H1 (cell line): ENCODE data around the gene ZNF423. TPM values are rescaled to one million over a fixed set of nuclear protein-coding genes. Genes with fewer than 3 reads are reported as not detected.

Experiments used
- CTCF ChIA-PET: fragments of 300-600 bp; sonication (Branson Sonifier 250); formaldehyde crosslinking; loops from one replicate; lab custom pipeline; 2021; ENCODE audit not compliant: partially characterized antibody; lab: Charles Lee
- POLR2A ChIA-PET: fragments of 300-600 bp; sonication (Branson Sonifier 250); formaldehyde crosslinking; loops from one replicate; lab custom pipeline; 2021; ENCODE audit warnings: inconsistent platforms; ENCODE audit not compliant: partially characterized antibody; lab: Charles Lee
- DNase-seq, 2 experiments: peaks; one replicate each; pipeline versions ENCODE4 v3.0.0 to v3.0.0-alpha.2; 2010 to 2022; ENCODE audit warnings: low spot score in 2 of 2, low read depth in 1 of 2, mixed read lengths in 1 of 2
- FAIRE-seq: peaks from 2 replicates; lab custom pipeline; 2011; peaks lifted over from hg19 to GRCh38; lab: Jason Lieb, UNC
- H2AFZ ChIP-seq: 2 replicates; pipeline ENCODE4 v1.8.1; 2012; ENCODE audit warnings: low read length, inconsistent platforms
- H2AK5ac ChIP-seq: 2 replicates; pipeline ENCODE4 v1.6.1; 2013; ENCODE audit warnings: low read depth, low read length
- H2BK120ac ChIP-seq: replicated peaks from 2 replicates; pipeline ENCODE3; 2013; ENCODE audit warnings: low read depth, low read length, inconsistent platforms
- H2BK12ac ChIP-seq: 2 replicates; pipeline ENCODE4 v1.6.1; 2013; ENCODE audit warnings: low read depth, low read length
- H2BK15ac ChIP-seq: 2 replicates; pipeline ENCODE4 v1.6.1; 2013; ENCODE audit warnings: low read length
- H2BK20ac ChIP-seq: 2 replicates; pipeline ENCODE4 v1.6.1; 2013; ENCODE audit warnings: low read length
- H2BK5ac ChIP-seq: 2 replicates; pipeline ENCODE4 v1.6.1; 2013; ENCODE audit warnings: low read depth, low read length
- H3K14ac ChIP-seq: 2 replicates; pipeline ENCODE4 v1.6.1; 2013; ENCODE audit warnings: inconsistent platforms; ENCODE audit not compliant: insufficient read length
- H3K18ac ChIP-seq: 2 replicates; pipeline ENCODE4 v1.6.1; 2013; ENCODE audit warnings: low read length; ENCODE audit errors: extremely low read depth
- H3K23ac ChIP-seq: 2 replicates; pipeline ENCODE4 v1.6.1; 2013; ENCODE audit warnings: inconsistent platforms; ENCODE audit not compliant: insufficient read length
- H3K23me2 ChIP-seq: 2 replicates; pipeline ENCODE4 v1.6.1; 2013; ENCODE audit warnings: low read depth, low read length
- H3K27ac ChIP-seq: 2 replicates; pipeline ENCODE4 v1.6.1; 2011; ENCODE audit warnings: low read depth, low read length, inconsistent platforms
- H3K27me3 ChIP-seq, 4 experiments: replicated peaks in 1 of 4; 1 replicate in 1 of 4; 2 replicates in 3 of 4; pipeline versions ENCODE4 v1.6.1 to v1.8.1; 2011 to 2013; ENCODE audit warnings: low read length in 3 of 4, mild to moderate bottlenecking in 3 of 4, inconsistent platforms in 2 of 4, mixed read lengths in 2 of 4, moderate library complexity in 1 of 4; ENCODE audit not compliant: control insufficient read depth in 3 of 4, insufficient read depth in 3 of 4; ENCODE audit errors: extremely low read depth in 1 of 4
- H3K36me3 ChIP-seq, 4 experiments: 2 replicates each; pipeline versions ENCODE4 v1.6.1 to v1.8.1; 2011 to 2013; ENCODE audit warnings: mild to moderate bottlenecking in 4 of 4, low read length in 3 of 4, moderate library complexity in 2 of 4, control low read depth in 1 of 4, inconsistent platforms in 1 of 4; ENCODE audit not compliant: insufficient read depth in 4 of 4, control insufficient read depth in 2 of 4
- H3K4ac ChIP-seq: replicated peaks from 2 replicates; pipeline ENCODE3; 2013; ENCODE audit warnings: low read length, low read depth, mixed read lengths, inconsistent platforms; ENCODE audit not compliant: insufficient read length
- H3K4me1 ChIP-seq, 4 experiments: replicated peaks in 1 of 4; 1 replicate in 1 of 4; 2 replicates in 3 of 4; pipeline versions ENCODE4 v1.6.1 to v1.8.1; 2011 to 2013; ENCODE audit warnings: low read length in 3 of 4, inconsistent platforms in 2 of 4, mixed read lengths in 1 of 4; ENCODE audit not compliant: insufficient read depth in 4 of 4, control insufficient read depth in 3 of 4
- H3K4me2 ChIP-seq, 2 experiments: 2 replicates each; pipeline versions ENCODE4 v1.6.1 to v1.8.1; 2011 to 2013; ENCODE audit warnings: low read depth in 2 of 2, low read length in 2 of 2, control low read depth in 1 of 2, inconsistent platforms in 1 of 2, mild to moderate bottlenecking in 1 of 2; ENCODE audit not compliant: insufficient read depth in 1 of 2
- H3K4me3 ChIP-seq, 4 experiments: fragments of 200-600, 300-600 bp in 1 of 4; sonication (generic), shearing (Covaris generic), sonication (Bioruptor Twin) in 1 of 4; 2 replicates each; pipeline versions ENCODE4 v1.5.1 to v1.8.1; 2011 to 2016; ENCODE audit warnings: low read length in 4 of 4, low read depth in 3 of 4, control low read depth in 2 of 4, inconsistent platforms in 2 of 4, mild to moderate bottlenecking in 2 of 4, mixed read lengths in 1 of 4, moderate library complexity in 1 of 4; ENCODE audit not compliant: insufficient read depth in 2 of 4; ENCODE audit errors: extremely low read depth in 1 of 4
- H3K56ac ChIP-seq: replicated peaks from 2 replicates; pipeline ENCODE3; 2013; ENCODE audit warnings: low read depth, mild to moderate bottlenecking, mixed read lengths, low read length, inconsistent platforms; ENCODE audit not compliant: insufficient read length
- H3K79me1 ChIP-seq: 2 replicates; pipeline ENCODE4 v1.6.1; 2013; ENCODE audit warnings: low read depth, low read length, control low read depth
- H3K79me2 ChIP-seq, 2 experiments: 2 replicates each; pipeline versions ENCODE4 v1.6.1 to v1.8.1; 2012 to 2013; ENCODE audit warnings: low read length in 2 of 2, mild to moderate bottlenecking in 2 of 2, inconsistent platforms in 1 of 2; ENCODE audit not compliant: insufficient read depth in 2 of 2, control insufficient read depth in 1 of 2
- H3K9ac ChIP-seq, 4 experiments: replicated peaks in 1 of 4; 1 replicate in 1 of 4; 2 replicates in 3 of 4; pipeline versions ENCODE4 v1.6.1 to v1.8.1; 2011 to 2013; ENCODE audit warnings: low read depth in 3 of 4, low read length in 3 of 4, control low read depth in 2 of 4, mild to moderate bottlenecking in 2 of 4, moderate library complexity in 2 of 4, inconsistent platforms in 1 of 4; ENCODE audit errors: extremely low read depth in 1 of 4
- H3K9me3 ChIP-seq, 2 experiments: 2 replicates each; pipeline versions ENCODE4 v1.6.1 to v1.8.1; 2012 to 2013; ENCODE audit warnings: mild to moderate bottlenecking in 2 of 2, moderate library complexity in 2 of 2, control low read depth in 1 of 2, inconsistent platforms in 1 of 2, low read depth in 1 of 2, low read length in 1 of 2, mixed read lengths in 1 of 2; ENCODE audit not compliant: insufficient read depth in 2 of 2
- H4K20me1 ChIP-seq, 2 experiments: replicated peaks in 1 of 2; 2 replicates each; pipeline versions ENCODE3 to v1.8.1; 2011 to 2013; ENCODE audit warnings: inconsistent platforms in 2 of 2, low read length in 2 of 2, mild to moderate bottlenecking in 1 of 2; ENCODE audit not compliant: insufficient read depth in 2 of 2, control insufficient read depth in 1 of 2
- H4K5ac ChIP-seq: 2 replicates; pipeline ENCODE4 v1.6.1; 2013; ENCODE audit warnings: low read length, low read depth, mixed read lengths, inconsistent platforms; ENCODE audit not compliant: insufficient read length
- H4K8ac ChIP-seq: 2 replicates; pipeline ENCODE4 v1.8.0; 2013; ENCODE audit warnings: mild to moderate bottlenecking, moderate library complexity, low read length, inconsistent platforms; ENCODE audit not compliant: insufficient read depth; ENCODE audit errors: extremely low read depth
- H4K91ac ChIP-seq: replicated peaks from 2 replicates; pipeline ENCODE3; 2013; ENCODE audit warnings: low read length, mixed read lengths, inconsistent platforms; ENCODE audit not compliant: insufficient read length
- ASH2L ChIP-seq: fragments of 200-600, 300-600 bp; sonication (generic); IDR thresholded peaks from one replicate; pipeline ENCODE4 v1.7.1; 2017; ENCODE audit warnings: low read length
- HDAC6 ChIP-seq: IDR thresholded peaks from one replicate; pipeline ENCODE4 v1.7.1; 2012; ENCODE audit warnings: low read depth, mild to moderate bottlenecking, inconsistent platforms, low read length, moderate library complexity
- KDM4A ChIP-seq: IDR thresholded peaks from one replicate; pipeline ENCODE4 v1.7.1; 2012; ENCODE audit warnings: low read depth, mild to moderate bottlenecking, moderate library complexity, low read length, inconsistent platforms; ENCODE audit not compliant: severe bottlenecking
- NRF1 ChIP-seq: IDR thresholded peaks from 2 replicates; pipeline ENCODE4 v1.6.1; 2011; ENCODE audit warnings: mild to moderate bottlenecking, low read depth, low read length, improper control_type of control experiment
- RFX5 ChIP-seq: IDR thresholded peaks from 2 replicates; pipeline ENCODE4 v1.6.1; 2011; ENCODE audit warnings: low read depth, low read length, improper control_type of control experiment, borderline replicate concordance
- SIRT6 ChIP-seq: IDR thresholded peaks from one replicate; pipeline ENCODE4 v1.7.1; 2012; ENCODE audit warnings: low read length, inconsistent platforms
- ZNF274 ChIP-seq: IDR thresholded peaks from 2 replicates; pipeline ENCODE4 v1.7.0; 2012; ENCODE audit warnings: low read length, borderline replicate concordance; ENCODE audit errors: extremely low read depth
- WGBS, 2 experiments: shearing (Covaris generic) in 1 of 2; methylation state at CpG; one replicate each; pipeline versions ENCODE4 v1.1.6 to v1.1.7; 2013 to 2015; ENCODE audit warnings: low lambda C conversion rate in 2 of 2, mixed read lengths in 2 of 2, inconsistent platforms in 1 of 2, low coverage in 1 of 2, missing lambda C conversion rate in 1 of 2; ENCODE audit not compliant: insufficient replicate concordance in 2 of 2, insufficient coverage in 1 of 2, insufficient read length in 1 of 2; ENCODE audit errors: extremely low coverage in 1 of 2, missing lambda C conversion rate in 1 of 2; 5-methylcytosine and 5-hydroxymethylcytosine counted together
- polyA plus RNA-seq, 7 experiments: library from polyadenylated mRNA; depleted of rRNA in 3 of 7; stranded (reverse) in 5 of 7; unstranded in 2 of 7; fragments of >200 nt in 5 of 7; fragments of 200-250 nt in 2 of 7; gene quantifications; 1 replicate in 5 of 7; 2 replicates in 1 of 7; 4 replicates in 1 of 7; pipeline versions ENCODE4 v1.2.1 to v1.2.3, GENCODE V29; 2011 to 2013; ENCODE audit warnings: missing spikeins in 2 of 7, mixed read lengths in 2 of 7
- total RNA-seq: library from RNA; stranded (reverse); fragmentation: NEBNext Ultra II Directional; extraction: Animal tissue kit (Norgen Biotek cat#: 25700); gene quantifications from 2 replicates; pipeline ENCODE4 v1.2.1, GENCODE V29; 2021
- TF ChIP-seq, protein P1 (sequence below): IDR thresholded peaks from 2 replicates; pipeline ENCODE4 v1.6.1; 2012; ENCODE audit warnings: inconsistent platforms
- TF ChIP-seq, protein P2 (sequence below), 3 experiments: IDR thresholded peaks; 1 replicate in 2 of 3; 2 replicates in 1 of 3; pipeline versions ENCODE4 v1.5.1 to v1.6.1; 2011; ENCODE audit warnings: low read length in 3 of 3, mild to moderate bottlenecking in 3 of 3, inconsistent platforms in 2 of 3, low read depth in 1 of 3, moderate library complexity in 1 of 3; ENCODE audit not compliant: insufficient read depth in 1 of 3; ENCODE audit errors: control extremely low read depth in 1 of 3

Gene ZNF423
- total and polyA plus RNA-seq, 2 of the 8 experiments (the other 6 are each of a cell fraction or from before 2014, with no cell fraction given), result 38.2 to 52.3 TPM

DNA sequence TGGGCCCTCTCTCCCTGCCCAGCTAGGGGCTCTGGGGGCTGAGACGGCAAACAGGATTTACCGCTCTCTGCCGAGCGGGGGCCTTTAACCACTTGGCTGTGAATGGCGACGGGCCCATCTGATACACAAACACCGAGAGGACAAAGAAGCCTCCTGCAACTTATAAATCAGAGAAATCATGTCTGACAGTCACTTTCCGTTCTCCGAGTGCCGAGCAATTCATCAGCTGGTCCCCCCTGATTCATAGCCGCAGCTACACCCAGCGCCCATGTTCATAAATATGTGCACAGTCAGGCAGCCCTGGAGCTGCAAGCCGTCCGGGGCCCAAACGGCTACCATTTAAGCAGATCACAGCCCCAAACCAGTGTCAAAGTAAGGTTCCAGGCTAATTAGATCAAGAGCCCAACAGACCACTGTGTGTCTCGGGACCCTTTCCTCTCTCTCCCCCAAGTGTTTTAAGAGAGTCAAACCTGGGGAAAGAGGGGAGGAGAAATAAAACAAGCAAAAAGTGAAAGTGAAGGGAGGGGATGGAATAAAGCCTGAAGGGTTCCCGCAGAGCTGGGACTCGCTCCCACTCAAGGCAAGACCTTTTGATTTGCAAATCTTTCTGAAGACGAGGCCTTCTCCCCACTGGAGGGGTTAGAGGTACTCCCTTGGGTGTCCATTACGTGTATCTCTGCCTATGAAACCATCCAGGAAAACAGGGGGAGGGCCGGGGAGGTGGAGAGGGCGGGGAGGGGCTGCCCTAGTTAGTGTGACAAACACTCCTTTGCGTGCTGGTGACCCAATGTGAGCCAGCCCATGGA is 327.6 kb downstream of the ZNF423 start:
- no peak overlapping the region for H2BK5ac ChIP-seq
- H3K27me3 ChIP-seq, result no peaks in the 10 kb centered on the region
- no peak overlapping the region; a peak in 1 of 7 replicates for H3K9ac ChIP-seq
- ChIA-PET CTCF (interaction anchor here (1.2 to 2.2 kb wide), 6 partner anchors 10 to 65 kb away, joined by 4 to 7 read pairs (median 5); no protein-coding TSS in a partner anchor), POLR2A (no interaction called here)
- no peak overlapping the region for H4K5ac ChIP-seq
- no peak overlapping the region for H2BK15ac ChIP-seq
- 0 out of 2 replicates have a peak, but pooled peaks cover 2% of the 10 kb centered on the region for H3K79me1 ChIP-seq
- 0 out of 2 replicates have a peak overlapping the region, but pooled peaks have one; percentile 63 for H2BK12ac ChIP-seq
- no peak overlapping the region for H2AFZ ChIP-seq
- no peak overlapping the region for H3K56ac ChIP-seq
- H3K23me2 ChIP-seq, result no peaks in the 10 kb centered on the region
- H3K27ac ChIP-seq, result no peak overlapping the region; the same call in 1 of the 2 replicates
- peak overlapping the region; percentile 60; the same call in 1 of the 2 replicates for H3K18ac ChIP-seq
- H4K8ac ChIP-seq, result no peak overlapping the region
- no peak overlapping the region for H2BK20ac ChIP-seq
- no peak overlapping the region for H2BK120ac ChIP-seq
- H2AK5ac ChIP-seq, result no peak overlapping the region
- DNase-seq (no peak), FAIRE-seq (no peak)
- peaks cover 4 to 31% (median 16%) of the 10 kb centered on the region in 4 experiments for H3K4me1 ChIP-seq
- H3K9me3 ChIP-seq, result no peaks in the 10 kb centered on the region
- no peak overlapping the region for H3K4me3 ChIP-seq
- peaks cover 0 to 3% of the 10 kb centered on the region in 2 experiments; a peak in 1 of 4 replicates for H3K79me2 ChIP-seq
- WGBS, 2 experiments, result 66% methylated on average over 22 of the region's 23 CpGs; no CpG with 5 or more reads in 1 of the 2 experiments
- peak overlapping the region in 1 of 2 experiments; percentile 24; a peak in 2 of 4 replicates for H3K4me2 ChIP-seq
- H3K14ac ChIP-seq, result no peak overlapping the region
- no peak overlapping the region for H3K23ac ChIP-seq
- no peak overlapping the region for H4K91ac ChIP-seq
- H3K4ac ChIP-seq, result no peak overlapping the region
- peaks cover 0 to 3% of the 10 kb centered on the region in 2 experiments for H4K20me1 ChIP-seq
- H3K36me3 ChIP-seq, result peaks cover 0 to 2% (median 0%) of the 10 kb centered on the region in 4 experiments; a peak in 1 of 8 replicates
- TF ChIP-seq HDAC6, result no peak
- TF ChIP-seq NRF1, result no peak
- no peak for TF ChIP-seq RFX5
- TF ChIP-seq, protein P1, sequence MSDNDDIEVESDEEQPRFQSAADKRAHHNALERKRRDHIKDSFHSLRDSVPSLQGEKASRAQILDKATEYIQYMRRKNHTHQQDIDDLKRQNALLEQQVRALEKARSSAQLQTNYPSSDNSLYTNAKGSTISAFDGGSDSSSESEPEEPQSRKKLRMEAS, result no peak
- no peak for TF ChIP-seq ASH2L
- no peak for TF ChIP-seq SIRT6
- no peak for TF ChIP-seq ZNF274
- no peak for TF ChIP-seq KDM4A
- TF ChIP-seq, protein P2, sequence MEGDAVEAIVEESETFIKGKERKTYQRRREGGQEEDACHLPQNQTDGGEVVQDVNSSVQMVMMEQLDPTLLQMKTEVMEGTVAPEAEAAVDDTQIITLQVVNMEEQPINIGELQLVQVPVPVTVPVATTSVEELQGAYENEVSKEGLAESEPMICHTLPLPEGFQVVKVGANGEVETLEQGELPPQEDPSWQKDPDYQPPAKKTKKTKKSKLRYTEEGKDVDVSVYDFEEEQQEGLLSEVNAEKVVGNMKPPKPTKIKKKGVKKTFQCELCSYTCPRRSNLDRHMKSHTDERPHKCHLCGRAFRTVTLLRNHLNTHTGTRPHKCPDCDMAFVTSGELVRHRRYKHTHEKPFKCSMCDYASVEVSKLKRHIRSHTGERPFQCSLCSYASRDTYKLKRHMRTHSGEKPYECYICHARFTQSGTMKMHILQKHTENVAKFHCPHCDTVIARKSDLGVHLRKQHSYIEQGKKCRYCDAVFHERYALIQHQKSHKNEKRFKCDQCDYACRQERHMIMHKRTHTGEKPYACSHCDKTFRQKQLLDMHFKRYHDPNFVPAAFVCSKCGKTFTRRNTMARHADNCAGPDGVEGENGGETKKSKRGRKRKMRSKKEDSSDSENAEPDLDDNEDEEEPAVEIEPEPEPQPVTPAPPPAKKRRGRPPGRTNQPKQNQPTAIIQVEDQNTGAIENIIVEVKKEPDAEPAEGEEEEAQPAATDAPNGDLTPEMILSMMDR (IDR thresholded peaks at IDR 0.05; ENCODE audit: control extremely low read depth in 1 of 3, insufficient read depth in 1 of 3, low read depth in 1 of 3, low read length in 3 of 3), result no peak
